Activated naive CD8-positive, alpha-beta T cell treated with anti-CD3 and anti-CD28 coated beads, Interleukin-2, amount 50 U/mL, for 16 hours (primary cell): Measurements from ENCODE around the gene PTPRG.
"Not testable (repeated sequence)": the region's sequence is repeated elsewhere in the genome, so short reads cannot be mapped to it uniquely, and the experiment has no call there.

ENCODE experiments used
- DNase-seq: peaks from one replicate; pipeline ENCODE4 v3.0.0-alpha.2; 2020; ENCODE audit warnings: low read depth, low spot score

PTPRG gene

DNA sequence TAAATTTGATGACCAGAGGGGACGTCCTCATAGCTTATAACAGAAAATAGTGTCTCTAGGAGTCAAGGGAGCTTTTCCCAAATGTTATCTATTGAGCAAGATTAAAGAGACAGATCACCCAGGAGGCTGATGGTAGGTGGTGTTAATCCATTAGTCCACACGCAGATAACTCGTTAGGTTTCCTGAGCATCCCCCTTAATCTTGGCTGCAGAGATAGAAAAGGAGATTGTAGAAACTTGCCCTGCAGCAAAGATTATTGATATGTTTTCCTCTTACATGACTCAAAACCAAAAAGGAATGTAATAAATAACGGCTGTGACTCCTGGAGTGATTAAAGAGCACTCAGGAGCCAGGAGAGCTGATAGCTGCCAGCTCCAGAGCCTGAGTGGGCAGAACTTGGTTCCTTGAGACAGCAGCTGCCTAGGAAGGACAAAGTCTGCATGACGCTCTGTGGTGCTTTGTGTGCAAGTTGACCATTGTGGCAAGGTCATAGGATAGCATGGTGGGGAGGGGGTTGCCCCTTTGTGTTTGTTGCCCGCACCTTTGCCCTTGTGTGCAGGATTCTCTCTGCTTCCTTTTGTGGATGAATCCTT is 234.8 kb downstream of the PTPRG start:
- no peak for DNase-seq

GRCh38 chr3:61796911-61797310 is 235.5 kb downstream of the PTPRG start:
- DNase-seq = no peak

DNA sequence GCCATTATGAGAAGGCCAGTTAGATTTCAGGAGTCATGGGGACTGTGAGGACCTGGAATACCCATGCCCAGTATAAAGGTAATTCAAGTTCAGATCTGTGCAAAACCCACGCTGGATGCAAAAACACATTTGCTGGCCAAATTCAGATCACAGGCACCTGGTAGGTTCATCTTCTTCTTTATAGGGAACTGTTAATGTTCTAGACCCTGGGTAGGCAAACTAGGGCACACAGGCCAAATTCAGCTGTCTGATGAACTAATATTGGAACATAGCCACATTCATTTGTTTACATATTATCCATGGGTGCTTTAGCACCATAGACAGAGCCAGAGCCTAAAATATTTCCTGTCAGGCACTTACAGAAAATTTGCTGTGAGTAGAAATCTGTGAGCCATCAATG is 241.4 kb downstream of the PTPRG start:
- no peak for DNase-seq

- DNase-seq = no peak
Measured at GRCh38 chr3:61803983-61804382, 242.6 kb downstream of the PTPRG start.

GRCh38 chr3:61804782-61805181 is 243.4 kb downstream of the PTPRG start:
- no peak for DNase-seq

- DNase-seq = no peak
Measured at GRCh38 chr3:61805510-61806080, 244.2 kb downstream of the PTPRG start.

DNA sequence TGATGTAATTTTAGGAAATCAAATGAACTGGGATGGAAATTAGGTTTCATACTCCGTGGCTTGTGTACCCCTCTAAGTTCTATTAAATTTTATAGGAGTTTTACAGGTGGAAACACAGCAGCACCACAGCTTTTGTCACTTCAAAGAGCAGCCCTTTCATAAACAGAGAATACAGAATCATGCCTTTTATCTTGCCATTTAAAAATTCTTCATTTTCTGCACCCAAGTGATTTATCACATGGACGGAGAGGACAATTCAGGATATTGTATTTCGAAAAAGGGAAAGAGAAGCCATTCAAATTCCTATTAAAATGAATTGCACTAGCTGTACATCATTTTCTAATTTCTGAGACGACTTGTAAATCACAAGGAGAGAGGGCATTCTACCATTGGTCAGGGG is 245.4 kb downstream of the PTPRG start:
- no peak for DNase-seq

DNA sequence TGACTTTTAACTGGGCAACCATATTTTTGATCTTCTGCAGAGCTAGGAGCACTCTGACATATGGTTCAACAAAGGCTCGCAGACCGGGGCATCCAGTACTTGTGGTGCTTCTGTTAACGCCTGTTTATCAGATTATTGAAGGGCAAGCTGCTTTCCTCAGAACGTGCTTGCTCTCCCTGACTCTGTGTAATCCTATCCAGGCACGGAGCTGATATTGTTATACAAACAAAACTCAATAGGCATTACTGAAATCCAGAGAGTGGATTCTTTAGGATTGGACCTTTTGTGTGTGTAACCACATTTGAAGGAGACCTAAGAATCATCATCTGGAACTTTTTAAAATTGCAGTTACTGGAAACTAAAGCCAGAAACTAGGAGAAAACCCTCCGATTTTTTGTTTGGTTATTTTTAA is 246.5 kb downstream of the PTPRG start:
- DNase-seq = no peak

GRCh38 chr3:61808526-61808925 is 247.2 kb downstream of the PTPRG start:
- DNase-seq = no peak

- DNase-seq = no peak
Measured at GRCh38 chr3:61808999-61809398, 247.6 kb downstream of the PTPRG start.

GRCh38 chr3:61809879-61810278 is 248.5 kb downstream of the PTPRG start:
- no peak for DNase-seq

DNA sequence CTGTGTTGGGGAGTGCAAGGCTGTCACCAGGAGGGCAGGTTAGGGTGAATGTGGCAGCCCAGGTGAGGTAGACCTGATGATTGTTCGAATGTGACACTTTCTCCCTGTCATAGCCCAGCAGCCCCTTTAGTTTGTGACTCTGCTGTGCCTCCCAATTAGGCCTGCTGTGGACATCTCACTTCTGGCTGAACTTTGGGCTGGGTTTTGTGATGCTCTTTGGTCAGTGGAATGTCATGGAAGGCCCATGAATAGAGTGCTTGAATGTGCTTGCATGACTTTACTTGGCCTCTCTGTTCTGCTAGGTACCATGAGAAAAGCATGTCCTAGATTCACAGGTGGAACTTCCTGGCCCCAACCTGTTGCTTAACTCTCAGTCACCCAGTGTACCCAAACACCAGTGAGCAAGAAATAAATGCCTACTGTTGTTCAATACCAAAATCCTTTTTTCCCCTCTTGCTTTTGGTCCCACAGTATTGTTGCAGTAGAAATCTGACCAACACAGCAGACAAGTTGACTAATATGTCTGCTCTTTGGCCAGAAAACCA is 249.7 kb downstream of the PTPRG start:
- no peak for DNase-seq

GRCh38 chr3:61811652-61812051 is 250.3 kb downstream of the PTPRG start:
- DNase-seq = no peak

- no peak for DNase-seq
Measured at GRCh38 chr3:61812085-61812484, 250.7 kb downstream of the PTPRG start.

DNA sequence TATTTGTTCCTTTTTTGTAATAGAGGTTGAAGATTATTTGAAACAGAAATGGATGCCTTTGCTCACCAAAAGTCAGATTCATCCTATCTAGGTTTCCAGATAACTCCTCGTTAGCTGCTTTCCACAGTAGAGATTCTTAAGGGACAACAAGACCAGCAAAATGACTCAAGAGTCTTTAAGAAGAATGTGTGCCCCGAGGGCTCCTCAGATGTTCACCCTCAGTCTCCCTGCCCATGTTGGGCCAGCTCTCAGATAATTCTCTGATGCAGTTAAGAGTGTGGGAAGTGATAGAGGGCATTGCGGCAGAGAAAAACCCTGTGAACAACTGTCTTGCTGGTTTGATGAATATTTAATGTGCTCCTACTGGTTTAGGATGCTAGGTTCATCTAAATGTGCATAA is 251.1 kb downstream of the PTPRG start:
- no peak for DNase-seq

DNA sequence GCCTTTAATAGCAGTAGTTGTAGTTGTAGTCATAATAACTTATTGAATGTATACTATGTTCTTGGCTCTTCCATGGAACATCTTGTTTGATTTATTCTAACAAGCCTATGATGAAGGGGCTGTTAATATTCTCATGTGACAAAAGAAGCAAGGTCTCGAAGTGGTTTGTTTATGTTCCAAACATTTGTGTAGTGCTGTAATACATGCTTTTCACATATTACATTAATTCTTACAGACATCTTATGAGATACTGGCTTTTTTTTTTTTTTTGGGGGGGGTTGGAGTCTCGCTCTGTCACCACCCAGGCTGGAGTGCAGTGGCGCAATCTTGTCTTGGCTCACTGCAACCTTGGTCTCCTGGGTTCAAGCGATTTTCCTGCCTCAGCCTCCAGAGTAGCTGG is 252.3 kb downstream of the PTPRG start:
- no peak for DNase-seq

DNA sequence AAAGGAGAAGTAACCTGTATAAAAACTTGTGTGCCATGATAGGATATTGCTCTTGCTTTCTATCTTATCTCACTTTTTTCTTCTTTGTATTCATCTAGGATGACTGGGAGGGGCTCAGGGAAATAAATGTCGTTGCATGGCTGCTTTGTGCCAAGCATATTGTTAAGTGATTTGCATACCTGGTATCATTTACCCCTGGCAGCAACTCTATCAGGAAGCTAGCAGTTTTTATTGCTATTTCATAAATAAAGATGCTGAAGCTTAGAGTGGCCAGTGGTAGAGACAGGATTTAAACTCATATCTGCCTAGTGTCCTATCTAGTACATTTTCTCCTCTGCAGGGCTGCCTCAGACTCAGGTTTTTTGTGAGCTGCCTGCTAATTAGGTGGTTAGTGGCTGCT is 253.3 kb downstream of the PTPRG start:
- DNase-seq = no peak

- DNase-seq = not testable (repeated sequence)
Measured at GRCh38 chr3:61816304-61816703, 254.9 kb downstream of the PTPRG start.

- no peak for DNase-seq
Measured at GRCh38 chr3:61819861-61820260, 258.5 kb downstream of the PTPRG start.

DNA sequence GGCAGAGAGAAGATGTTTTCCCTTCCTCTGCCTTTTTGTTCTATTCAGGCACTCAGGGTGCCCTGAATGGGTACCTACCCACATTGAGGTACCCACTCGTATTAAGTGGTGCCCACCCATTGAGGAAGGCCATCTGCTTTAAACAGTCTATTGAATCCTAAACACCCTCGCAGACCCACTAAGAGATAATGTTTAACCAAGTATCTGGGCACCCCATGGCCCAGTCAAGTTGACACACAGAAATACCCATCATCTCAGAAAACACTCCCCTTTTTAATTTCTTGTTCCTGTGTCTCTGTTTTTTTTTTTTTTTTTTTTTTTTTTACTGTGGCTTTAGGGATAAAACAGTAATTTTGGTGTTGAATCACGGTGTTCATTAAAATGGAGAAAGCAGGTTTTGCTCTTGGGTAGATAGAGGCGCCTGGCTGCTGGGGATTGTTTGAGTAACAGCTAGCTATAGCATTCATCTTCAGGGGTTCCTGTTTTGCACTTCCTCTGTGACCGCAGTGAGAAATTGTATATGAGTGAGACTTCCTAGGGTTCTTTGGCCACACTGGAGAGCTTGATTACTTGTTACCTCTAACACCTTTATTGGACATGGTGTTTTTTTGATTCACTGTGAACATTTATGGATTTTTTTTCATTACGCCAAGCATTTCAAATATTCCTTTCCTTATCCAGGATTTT is 259.1 kb downstream of the PTPRG start:
- no peak for DNase-seq

DNA sequence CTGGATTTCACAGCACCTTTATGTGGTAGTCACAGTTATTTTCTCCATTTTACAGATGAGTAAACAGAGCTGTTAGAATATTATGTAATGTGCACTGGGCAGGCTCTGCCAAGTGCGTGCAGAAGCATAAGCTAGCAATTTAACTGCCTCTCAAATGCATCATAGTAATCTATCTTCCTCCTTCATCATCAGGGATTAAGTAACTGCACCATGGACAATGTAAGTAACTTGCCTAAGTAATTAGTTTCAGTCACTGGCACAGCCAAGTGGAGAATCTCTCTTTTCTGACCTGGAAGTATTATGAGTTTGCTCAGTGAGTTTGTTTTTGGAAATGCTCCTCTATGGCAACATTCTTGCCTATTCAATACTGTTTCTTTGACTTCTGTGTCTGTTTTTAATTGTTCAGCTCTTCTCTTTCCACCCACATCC is 260.5 kb downstream of the PTPRG start:
- no peak for DNase-seq

DNA sequence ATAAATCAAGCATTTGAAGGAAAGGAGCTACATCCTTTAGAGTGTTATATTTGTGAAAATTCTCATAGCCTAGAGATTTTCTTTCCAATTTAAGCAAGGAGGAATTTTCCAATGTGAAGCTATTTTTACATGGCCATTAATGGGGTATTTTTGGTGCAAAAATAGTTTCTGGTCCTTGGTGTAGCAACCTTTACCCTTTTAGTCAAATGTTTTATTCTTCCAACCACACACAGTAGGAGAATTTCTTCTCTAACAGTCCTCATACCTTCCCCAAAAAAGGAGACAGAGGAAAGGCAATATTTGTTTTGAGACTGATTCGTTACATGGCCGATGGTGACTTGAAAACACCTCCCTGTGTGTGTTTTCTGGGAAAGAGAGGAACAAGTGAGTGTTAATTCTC is 261.2 kb downstream of the PTPRG start:
- no peak for DNase-seq

GRCh38 chr3:61824553-61825135 is 263.3 kb downstream of the PTPRG start:
- no peak for DNase-seq
